Limb (tissue), 2 donors: ENCODE results near the gene DDX24.

ENCODE experiments used
- DNase-seq, 2 donors: peaks; one replicate each; pipeline ENCODE4 v3.0.0-alpha.2; 2016; ENCODE audit errors: extremely low spot score in 2 of 2

The DDX24 gene

DNA sequence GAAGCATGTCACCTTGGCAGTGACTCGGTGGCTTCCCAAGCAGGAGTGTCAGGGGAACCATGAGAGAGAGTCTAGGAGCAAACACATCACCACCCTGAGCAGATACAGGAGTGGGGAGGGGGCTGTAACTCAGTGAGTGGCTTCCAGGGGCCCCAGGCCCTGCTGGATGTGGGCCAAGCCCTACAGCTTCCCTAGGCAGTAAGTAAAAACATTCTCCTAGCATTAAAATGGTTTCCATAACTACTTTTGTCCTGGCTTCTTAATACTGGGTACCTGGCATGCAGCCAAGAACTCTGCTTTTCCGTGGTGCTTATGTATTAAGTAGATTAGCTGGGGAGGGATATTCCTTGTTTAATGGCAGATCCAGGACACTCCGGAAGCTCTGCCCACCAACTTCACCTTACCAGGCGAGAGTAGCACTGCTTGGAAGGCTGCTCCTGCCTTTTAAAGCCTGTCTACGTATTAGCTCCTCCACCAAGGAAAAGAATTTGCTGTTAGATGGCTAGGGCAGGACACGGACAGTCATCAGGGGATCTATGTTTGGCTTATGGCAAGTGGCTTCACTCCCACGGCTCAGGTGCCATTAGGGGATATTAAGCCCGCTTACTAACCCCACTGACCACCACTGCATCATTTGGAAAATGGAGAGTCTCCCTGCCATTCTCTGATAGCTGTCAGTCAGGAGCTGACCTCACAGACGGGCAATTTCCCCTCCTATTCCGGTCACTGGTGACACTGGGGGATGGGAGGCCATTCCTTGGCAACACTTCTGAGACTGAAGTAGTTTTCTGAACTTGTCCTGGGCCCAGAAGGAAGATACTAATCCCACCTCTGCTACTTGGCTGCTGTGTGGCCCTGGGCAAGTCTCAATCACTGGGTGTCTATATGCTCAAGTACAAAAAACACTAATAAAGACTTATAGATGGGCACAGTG lies 32.0 kb downstream of the DDX24 start:
- DNase-seq, result peak in 1 of 2 donors; percentile 64

DNA sequence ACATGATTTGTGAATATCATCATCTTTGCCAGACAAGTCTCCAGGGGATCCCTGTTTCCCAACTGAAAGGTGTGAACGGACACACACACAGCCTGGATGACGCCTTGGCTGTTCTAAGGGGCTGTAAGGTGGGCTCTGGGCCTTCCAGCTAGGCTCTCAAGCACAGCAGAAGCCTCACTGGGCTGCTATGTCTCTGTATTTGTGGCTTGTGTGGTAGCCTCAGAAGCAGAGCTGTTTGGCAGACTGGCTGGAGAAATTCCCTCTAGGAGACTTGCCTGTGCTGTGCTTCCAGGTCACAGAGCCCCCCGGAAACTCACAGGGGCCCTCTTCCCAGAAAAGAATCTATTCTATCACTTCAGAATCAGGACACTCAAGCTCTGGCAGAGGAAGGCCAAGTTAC lies 33.4 kb downstream of the DDX24 start:
- DNase-seq, result peak in 1 of 2 donors; percentile 18

DNA sequence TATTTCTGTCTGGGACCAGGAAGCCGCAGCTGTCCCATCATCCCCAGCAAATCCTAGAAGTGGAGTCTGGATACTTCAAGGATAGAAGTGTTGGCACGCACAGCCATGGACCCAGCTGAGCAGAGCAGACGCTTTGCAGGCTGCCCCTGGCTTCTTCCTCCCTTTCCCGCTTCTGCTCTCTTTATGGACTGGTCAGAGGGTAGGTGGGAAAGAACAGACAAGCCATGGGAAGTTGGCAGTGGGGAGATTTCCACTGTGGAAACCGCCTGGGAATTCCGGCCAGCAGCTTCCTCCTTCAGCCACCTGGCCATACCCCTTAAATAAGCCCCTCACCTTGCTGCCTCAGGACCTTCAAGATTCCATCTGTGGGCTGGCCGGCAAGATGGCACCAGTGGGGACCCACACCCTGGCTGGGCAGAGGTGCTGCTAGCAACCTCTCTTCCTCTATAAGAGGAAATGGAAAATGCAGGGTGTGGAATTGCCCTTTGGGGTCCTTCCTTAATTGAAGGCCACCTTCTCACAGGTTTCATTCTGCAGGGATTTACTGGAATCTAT lies 34.2 kb downstream of the DDX24 start:
- DNase-seq, result peak in 1 of 2 donors; percentile 9

- peak in 1 of 2 donors; percentile 18 for DNase-seq
Observed at GRCh38 chr14:94045563-94046345, 35.2 kb downstream of the DDX24 start.

DNA sequence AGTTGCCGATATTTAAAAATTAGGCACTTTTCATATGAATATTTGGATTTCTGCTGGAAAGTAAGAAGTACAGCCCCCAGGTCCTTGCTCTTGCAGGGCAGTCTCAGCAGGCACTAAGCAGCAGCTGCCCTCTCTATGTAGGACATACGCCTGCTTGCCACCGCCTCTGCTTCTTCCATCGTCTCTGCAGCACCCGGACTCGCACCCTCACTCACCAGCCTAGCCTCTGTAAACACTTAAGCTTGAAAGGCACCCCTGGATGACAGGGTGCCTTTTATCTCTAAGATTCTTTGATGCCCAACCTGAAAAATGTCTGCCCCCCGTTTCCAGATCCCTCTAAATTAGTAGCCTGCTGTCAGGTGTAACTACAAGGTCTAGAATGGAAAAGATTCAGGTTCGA lies 35.9 kb downstream of the DDX24 start:
- no peak for DNase-seq

DNA sequence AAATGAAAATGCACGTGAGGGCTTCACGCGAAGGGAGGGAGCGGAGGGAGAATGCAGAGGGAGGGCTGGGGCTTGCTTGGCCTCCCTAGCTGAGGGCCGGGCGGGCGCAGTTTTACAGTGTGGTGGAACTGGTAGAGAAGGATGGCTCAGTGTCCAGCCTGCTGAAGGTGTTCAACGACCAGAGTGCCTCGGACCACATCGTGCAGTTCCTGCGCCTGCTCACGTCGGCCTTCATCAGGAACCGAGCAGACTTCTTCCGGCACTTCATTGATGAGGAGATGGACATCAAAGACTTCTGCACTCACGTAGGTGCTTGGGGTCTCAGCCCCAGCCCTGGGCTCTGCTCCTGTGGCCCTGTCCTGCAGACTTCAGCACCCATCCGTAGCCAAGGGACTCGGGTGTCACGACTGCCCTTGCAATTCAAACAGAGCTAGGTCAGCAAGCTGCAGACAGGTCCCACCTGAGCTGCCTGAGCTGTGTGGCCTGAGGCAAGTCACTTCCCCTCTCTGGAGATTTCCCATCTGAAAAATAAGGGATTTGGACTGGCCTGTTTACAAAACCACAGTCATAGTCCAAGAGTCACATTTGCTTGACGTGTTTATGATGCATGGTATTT lies 36.4 kb downstream of the DDX24 start:
- DNase-seq, result no peak

GRCh38 chr14:94043756-94044475 lies 37.1 kb downstream of the DDX24 start:
- DNase-seq, result no peak

DNA sequence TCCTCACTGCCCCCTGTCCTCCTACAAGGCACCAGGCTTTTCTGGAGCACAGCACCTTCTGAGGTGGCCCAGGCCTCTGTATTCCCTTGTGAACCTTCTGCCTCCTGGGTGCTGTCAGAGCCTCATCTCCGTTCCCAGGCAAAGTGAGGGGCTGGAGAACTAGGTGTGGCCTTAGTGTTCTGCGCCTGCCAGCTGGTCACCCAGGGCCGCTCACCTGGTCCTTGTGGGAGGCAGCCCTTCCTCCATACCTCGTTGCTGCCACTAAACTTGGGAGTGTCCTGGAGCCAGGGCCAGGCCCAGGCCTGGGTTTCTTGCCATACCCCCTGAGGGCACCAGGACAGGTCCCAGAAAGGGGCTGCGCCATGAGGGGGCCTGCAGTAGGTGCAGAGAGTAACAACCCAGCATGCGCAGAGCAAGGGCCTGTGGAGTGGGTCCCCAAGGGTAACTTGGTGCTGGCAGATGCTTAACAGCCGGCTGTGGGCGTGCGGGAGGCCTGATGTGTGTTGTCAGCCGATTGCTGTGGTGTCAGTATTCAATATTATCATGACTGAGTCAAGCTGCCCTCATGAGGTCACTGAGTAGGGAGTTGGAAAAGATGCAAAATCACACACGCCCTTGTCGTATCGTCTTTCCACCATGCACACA lies 37.8 kb downstream of the DDX24 start:
- DNase-seq, result no peak

- DNase-seq, result no peak
Observed at GRCh38 chr14:94042433-94043091, 38.4 kb downstream of the DDX24 start.

GRCh38 chr14:94041551-94042346 lies 39.3 kb downstream of the DDX24 start:
- no peak for DNase-seq

GRCh38 chr14:94040796-94041195 lies 40.2 kb downstream of the DDX24 start:
- no peak for DNase-seq

- no peak for DNase-seq
Observed at GRCh38 chr14:94040247-94040646, 40.8 kb downstream of the DDX24 start.

DNA sequence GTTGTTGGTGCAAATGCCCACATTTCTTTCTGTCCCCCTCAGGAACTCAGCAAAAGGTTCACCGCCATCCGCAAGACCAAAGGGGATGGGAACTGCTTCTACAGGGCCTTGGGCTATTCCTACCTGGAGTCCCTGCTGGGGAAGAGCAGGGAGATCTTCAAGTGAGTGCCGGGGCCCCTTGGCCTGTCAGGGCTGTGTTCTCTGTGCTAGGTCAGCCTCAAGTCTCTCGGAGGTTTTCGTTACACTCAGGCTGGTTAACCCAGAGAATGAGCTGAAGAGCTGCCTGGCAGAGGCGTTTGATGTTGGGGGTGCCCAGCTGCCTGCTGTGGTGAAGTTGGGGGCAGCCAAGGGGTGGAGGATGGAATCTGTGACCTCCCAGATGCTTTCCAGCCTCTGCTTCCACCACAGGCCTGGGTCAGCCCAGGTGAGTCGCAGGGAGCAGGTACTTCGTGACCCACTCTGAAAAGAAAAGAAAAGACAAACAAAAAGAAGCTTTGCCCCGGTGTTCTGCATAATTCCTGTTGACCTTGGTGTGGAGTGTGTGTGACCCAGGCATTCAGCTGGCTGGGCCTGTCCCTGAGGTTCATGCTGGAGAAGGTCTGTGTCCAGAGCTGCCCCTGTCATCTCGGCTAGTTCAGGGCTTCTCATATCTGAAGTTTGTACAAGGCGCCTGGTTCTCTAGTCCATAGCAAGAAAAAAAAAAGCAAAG lies 41.9 kb downstream of the DDX24 start:
- DNase-seq, result no peak

GRCh38 chr14:94038510-94038909 lies 42.5 kb downstream of the DDX24 start:
- no peak for DNase-seq

- no peak for DNase-seq
Observed at GRCh38 chr14:94037954-94038353, 43.0 kb downstream of the DDX24 start.

- peak; percentile 33 to 70 for DNase-seq
Observed at GRCh38 chr14:94036313-94037167, 44.5 kb downstream of the DDX24 start.

- no peak for DNase-seq
Observed at GRCh38 chr14:94034886-94035285, 46.1 kb downstream of the DDX24 start.

DNA sequence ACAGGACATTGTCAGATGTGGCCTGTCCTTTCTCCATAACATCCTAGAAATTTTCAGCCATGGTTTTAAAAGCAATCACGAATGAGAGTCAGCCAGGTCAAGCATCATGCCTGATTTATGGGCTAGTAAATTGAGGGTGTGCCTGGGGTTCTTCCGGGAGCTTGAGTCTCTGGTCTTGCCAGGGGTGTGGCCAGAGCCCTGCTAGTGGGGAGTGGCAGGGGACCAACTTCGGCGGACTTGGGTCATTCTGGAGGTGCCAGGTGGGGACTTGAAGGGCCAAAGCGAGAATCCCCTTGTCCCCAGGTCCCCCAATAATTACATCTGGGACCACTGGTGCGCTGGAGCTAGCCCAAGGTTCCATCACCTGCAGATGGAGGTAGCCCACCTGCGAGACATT lies 49.1 kb downstream of the DDX24 start:
- no peak for DNase-seq
